ENCODE results near the gene SPINT1. TPM values are rescaled to one million over a fixed set of nuclear protein-coding genes. Genes with fewer than 3 reads are reported as not detected.

Gene SPINT1
- total RNA-seq, 2 donors from 2014 or later = 6.5 to 13.0 TPM

GRCh38 chr15:40867199-40867598 is 23.4 kb downstream of the SPINT1 start:
- no peaks in the 10 kb centered on the region for H3K9me3 ChIP-seq
- H3K27ac ChIP-seq = no peak overlapping the region
- no peaks in the 10 kb centered on the region for H3K36me3 ChIP-seq
- no peak for DNase-seq (ENCODE audit: low spot score)
- H3K4me1 ChIP-seq = no peaks in the 10 kb centered on the region
- H3K4me3 ChIP-seq = no peak overlapping the region
- no peaks in the 10 kb centered on the region for H3K27me3 ChIP-seq
- TF ChIP-seq CTCF (IDR thresholded peaks at IDR 0.05) = no peak

- H3K36me3 ChIP-seq = no peaks in the 10 kb centered on the region
- H3K4me3 ChIP-seq = no peak overlapping the region
- no peak for TF ChIP-seq CTCF (IDR thresholded peaks at IDR 0.05)
- no peak for DNase-seq (ENCODE audit: low spot score)
- H3K4me1 ChIP-seq = peaks cover 0 to 9% of the 10 kb centered on the region in 2 donors
- no peaks in the 10 kb centered on the region for H3K9me3 ChIP-seq
- H3K27ac ChIP-seq = no peak overlapping the region
- no peaks in the 10 kb centered on the region for H3K27me3 ChIP-seq
Observed at GRCh38 chr15:40869686-40870085, 25.8 kb downstream of the SPINT1 start.

- Histone ChIP-seq H3K36me3 (no peaks in the 10 kb centered on the region), H3K4me3 (no peak overlapping the region), H3K9me3 (no peaks in the 10 kb centered on the region), H3K27ac (no peak overlapping the region), H3K4me1 (peaks cover 0 to 9% of the 10 kb centered on the region in 2 donors), H3K27me3 (no peaks in the 10 kb centered on the region)
- no peak for DNase-seq (ENCODE audit: low spot score)
- no peak for TF ChIP-seq CTCF (IDR thresholded peaks at IDR 0.05)
Observed at GRCh38 chr15:40870716-40871115, 26.9 kb downstream of the SPINT1 start.

GRCh38 chr15:40871749-40872617 is 28.1 kb downstream of the SPINT1 start:
- no peak for DNase-seq (ENCODE audit: low spot score)
- no peak overlapping the region for H3K27ac ChIP-seq
- no peak overlapping the region for H3K4me3 ChIP-seq
- H3K36me3 ChIP-seq = no peaks in the 10 kb centered on the region
- H3K4me1 ChIP-seq = peaks cover 0 to 9% of the 10 kb centered on the region in 2 donors
- no peaks in the 10 kb centered on the region for H3K9me3 ChIP-seq
- H3K27me3 ChIP-seq = no peaks in the 10 kb centered on the region
- TF ChIP-seq CTCF (IDR thresholded peaks at IDR 0.05) = no peak

- Histone ChIP-seq H3K36me3 (no peaks in the 10 kb centered on the region), H3K4me1 (peaks cover 0 to 9% of the 10 kb centered on the region in 2 donors), H3K9me3 (no peaks in the 10 kb centered on the region), H3K27me3 (no peaks in the 10 kb centered on the region), H3K27ac (no peak overlapping the region), H3K4me3 (peak overlapping the region in 1 of 2 donors; percentile 64)
- no peak for TF ChIP-seq CTCF (IDR thresholded peaks at IDR 0.05)
- no peak for DNase-seq (ENCODE audit: low spot score)
Observed at GRCh38 chr15:40872791-40873693, 29.2 kb downstream of the SPINT1 start.

All from right atrium auricular region (tissue), 2 donors.